Dendritic cell treated with granulocyte-macrophage colony-stimulating factor and Interleukin-4, amounts not matched to agents 40 ng/mL and 50 ng/mL, for 4 days (primary cell): ENCODE results near the gene GNAI1.

Experiments used
- H3K27ac Mint-ChIP-seq: one replicate; pipeline ENCODE4 v1.8.0; 2022; ENCODE audit warnings: mild to moderate bottlenecking, mixed read lengths
- H3K27me3 Mint-ChIP-seq: one replicate; pipeline ENCODE4 v1.8.0; 2022; ENCODE audit warnings: mild to moderate bottlenecking, mixed read lengths
- H3K36me3 Mint-ChIP-seq: one replicate; pipeline ENCODE4 v1.8.0; 2022; ENCODE audit warnings: low read depth, mixed read lengths
- H3K4me1 Mint-ChIP-seq: one replicate; pipeline ENCODE4 v1.8.0; 2022; ENCODE audit warnings: low read depth, mixed read lengths
- H3K4me3 Mint-ChIP-seq: one replicate; pipeline ENCODE4 v1.8.0; 2022; ENCODE audit warnings: mild to moderate bottlenecking, moderate library complexity, mixed read lengths
- H3K9me3 Mint-ChIP-seq: one replicate; pipeline ENCODE4 v1.8.0; 2022; ENCODE audit warnings: mixed read lengths
- intact Hi-C: fragments of 100-400 bp; cut with micrococcal nuclease; formaldehyde crosslinking; loops from one replicate; pipeline ENCODE4 v1.15.0; 2022

The GNAI1 gene

DNA sequence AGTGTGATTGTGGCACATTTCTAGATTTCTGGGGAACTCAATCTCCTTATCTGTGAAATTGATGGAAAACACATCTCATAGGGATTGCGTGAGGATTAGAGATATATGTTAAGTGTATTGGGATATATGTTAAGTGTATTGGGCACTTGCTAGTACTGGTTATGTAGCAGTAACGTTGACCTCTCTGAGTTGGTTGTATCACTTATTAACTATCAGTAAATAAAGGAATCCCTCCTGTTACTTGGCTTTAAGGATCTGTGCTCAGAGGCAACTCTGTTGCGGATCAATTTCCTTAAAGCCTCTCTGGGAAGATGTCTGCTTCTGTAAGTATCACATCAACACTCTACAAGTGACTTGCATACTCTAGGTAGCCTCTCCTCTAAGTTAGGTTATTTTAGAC, 25.2 kb downstream of the GNAI1 start:
- no peaks in the 10 kb centered on the region for H3K36me3 Mint-ChIP-seq
- H3K27me3 Mint-ChIP-seq = no peaks in the 10 kb centered on the region
- H3K27ac Mint-ChIP-seq = no peak overlapping the region
- no peak overlapping the region for H3K4me3 Mint-ChIP-seq
- intact Hi-C loops = no loop called here
- H3K9me3 Mint-ChIP-seq = no peaks in the 10 kb centered on the region
- H3K4me1 Mint-ChIP-seq = no peaks in the 10 kb centered on the region

DNA sequence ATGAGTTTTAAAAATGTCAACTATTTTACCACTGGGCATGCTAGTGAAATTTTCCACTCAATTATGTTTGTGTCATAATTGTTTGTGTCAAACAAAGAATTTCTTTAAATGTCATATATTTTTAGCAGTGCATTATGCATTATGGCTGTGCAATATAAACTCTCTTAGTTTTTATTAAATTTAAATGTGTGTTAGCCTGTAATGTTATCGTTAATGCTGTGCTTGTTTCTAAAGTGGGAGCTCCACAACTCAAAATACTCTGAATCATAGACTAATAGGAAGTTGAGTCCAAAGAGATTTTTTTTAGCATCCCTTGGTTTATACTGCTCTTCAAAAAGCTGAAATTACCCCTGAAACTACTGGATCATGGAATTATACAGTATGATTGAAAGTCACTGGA, 26.8 kb downstream of the GNAI1 start:
- intact Hi-C loops = no loop called here
- no peaks in the 10 kb centered on the region for H3K27me3 Mint-ChIP-seq
- no peaks in the 10 kb centered on the region for H3K36me3 Mint-ChIP-seq
- no peaks in the 10 kb centered on the region for H3K4me1 Mint-ChIP-seq
- H3K27ac Mint-ChIP-seq = no peak overlapping the region
- no peak overlapping the region for H3K4me3 Mint-ChIP-seq
- no peaks in the 10 kb centered on the region for H3K9me3 Mint-ChIP-seq

DNA sequence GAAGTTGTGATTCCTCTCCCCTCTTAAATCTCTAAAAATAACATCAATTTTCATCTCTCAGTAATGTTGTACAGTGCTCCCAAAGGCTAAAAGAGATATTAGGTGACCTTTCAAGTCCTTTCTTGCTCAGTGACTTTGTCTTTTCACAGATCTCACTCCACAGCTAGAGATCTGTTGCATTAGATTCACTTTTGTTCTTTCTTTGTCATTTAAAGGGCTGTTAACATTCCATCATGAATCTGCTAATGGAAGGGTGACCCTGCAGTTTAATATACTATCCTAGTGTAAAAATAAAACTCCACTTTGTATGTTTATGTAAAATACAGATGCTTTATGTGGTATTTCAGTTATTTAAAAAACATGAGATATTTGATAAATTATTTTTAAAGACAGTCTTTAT, 30.5 kb downstream of the GNAI1 start:
- Mint-ChIP-seq H3K4me3 (no peak overlapping the region), H3K27ac (no peak overlapping the region), H3K9me3 (peaks cover 18% of the 10 kb centered on the region), H3K27me3 (no peaks in the 10 kb centered on the region), H3K4me1 (no peaks in the 10 kb centered on the region), H3K36me3 (no peaks in the 10 kb centered on the region)
- intact Hi-C loops = no loop called here

DNA sequence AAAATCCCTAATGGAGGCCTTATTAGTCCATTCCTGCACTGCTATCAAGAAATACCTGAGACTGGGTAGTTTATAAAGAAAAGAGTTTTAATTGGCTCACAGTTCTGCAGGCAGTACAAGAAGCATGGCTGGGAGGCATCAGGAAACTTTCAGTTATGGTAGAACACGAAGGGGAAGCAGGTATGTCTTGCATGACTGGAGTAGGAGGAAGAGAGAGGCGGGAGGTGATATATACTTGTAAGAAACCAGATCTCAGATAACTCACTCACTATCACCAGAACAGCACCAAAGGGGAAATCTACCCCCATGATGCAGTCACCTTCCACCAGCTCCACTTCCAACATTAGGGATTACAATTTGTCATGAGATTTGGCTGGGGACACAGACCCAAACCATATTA, 35.8 kb downstream of the GNAI1 start:
- Mint-ChIP-seq H3K9me3 (peaks cover 48% of the 10 kb centered on the region), H3K4me3 (no peak overlapping the region), H3K36me3 (no peaks in the 10 kb centered on the region), H3K27ac (no peak overlapping the region), H3K27me3 (no peaks in the 10 kb centered on the region), H3K4me1 (no peaks in the 10 kb centered on the region)
- intact Hi-C loops = no loop called here

DNA sequence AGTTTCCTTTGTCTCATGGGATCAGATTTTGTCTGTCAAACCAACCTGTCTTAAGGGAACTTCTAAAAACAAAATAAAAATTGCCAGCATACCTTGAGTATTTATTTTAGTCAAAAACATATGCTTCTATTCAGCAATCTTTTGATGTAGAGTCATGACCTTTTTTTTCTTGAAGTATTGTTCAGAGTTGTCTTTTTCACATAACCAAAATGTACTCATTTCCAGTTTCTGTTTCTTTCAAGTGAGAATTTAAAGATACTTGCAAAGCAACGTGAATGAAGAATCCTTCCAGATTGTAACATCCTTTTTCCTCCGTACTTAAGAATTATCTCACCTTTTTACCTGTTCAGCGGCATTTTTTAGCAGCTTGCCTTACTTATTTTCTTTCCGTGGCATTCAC, 37.8 kb downstream of the GNAI1 start:
- Mint-ChIP-seq H3K4me3 (no peak overlapping the region), H3K4me1 (no peaks in the 10 kb centered on the region), H3K27ac (no peak overlapping the region), H3K36me3 (no peaks in the 10 kb centered on the region), H3K9me3 (peaks cover 48% of the 10 kb centered on the region), H3K27me3 (no peaks in the 10 kb centered on the region)
- intact Hi-C loops = no loop called here

DNA sequence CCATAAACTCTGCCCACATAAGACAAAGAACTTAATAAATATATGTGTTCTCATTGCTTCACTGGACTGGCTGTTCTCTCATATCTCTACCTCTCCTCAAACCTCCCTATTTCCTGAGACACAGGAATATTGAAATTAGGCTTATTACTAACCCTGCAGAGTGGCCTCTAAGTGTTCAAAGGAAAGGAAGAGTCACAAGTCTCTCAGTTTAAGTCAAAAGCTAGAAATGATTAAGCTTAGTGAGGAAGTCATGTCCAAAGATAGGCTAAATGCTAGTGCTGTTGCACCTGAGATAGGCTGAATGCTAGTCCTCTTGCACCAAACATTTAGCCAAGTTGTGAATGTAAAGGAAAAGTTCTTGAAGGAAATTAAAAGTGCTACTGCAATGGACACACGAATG, 41.1 kb downstream of the GNAI1 start:
- Mint-ChIP-seq H3K36me3 (no peaks in the 10 kb centered on the region), H3K4me3 (no peak overlapping the region), H3K9me3 (peaks cover 25% of the 10 kb centered on the region), H3K27ac (no peak overlapping the region), H3K27me3 (no peaks in the 10 kb centered on the region), H3K4me1 (no peaks in the 10 kb centered on the region)
- intact Hi-C loops = no loop called here

DNA sequence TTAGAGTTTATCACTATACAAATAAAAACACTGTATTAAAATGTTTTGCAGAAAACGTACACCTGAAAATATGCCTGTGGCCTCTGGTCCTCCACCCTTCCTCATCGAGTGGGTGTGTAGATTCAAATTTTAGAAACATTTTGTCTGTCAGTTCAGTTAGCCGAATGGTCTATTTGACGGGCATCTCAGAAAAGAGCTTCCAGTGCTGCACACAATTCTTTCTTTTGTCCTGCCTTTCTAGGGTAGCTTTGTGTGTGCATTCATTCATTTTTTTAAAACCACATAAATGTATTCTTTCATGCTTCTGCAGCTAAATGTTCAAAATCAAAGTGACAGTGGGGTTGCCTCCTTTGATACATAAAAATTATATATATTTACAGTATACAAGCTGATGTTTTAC, 46.8 kb downstream of the GNAI1 start:
- no peaks in the 10 kb centered on the region for H3K36me3 Mint-ChIP-seq
- H3K27me3 Mint-ChIP-seq = no peaks in the 10 kb centered on the region
- intact Hi-C loops = no loop called here
- no peak overlapping the region for H3K27ac Mint-ChIP-seq
- H3K9me3 Mint-ChIP-seq = peaks cover 18% of the 10 kb centered on the region
- no peaks in the 10 kb centered on the region for H3K4me1 Mint-ChIP-seq
- no peak overlapping the region for H3K4me3 Mint-ChIP-seq

DNA sequence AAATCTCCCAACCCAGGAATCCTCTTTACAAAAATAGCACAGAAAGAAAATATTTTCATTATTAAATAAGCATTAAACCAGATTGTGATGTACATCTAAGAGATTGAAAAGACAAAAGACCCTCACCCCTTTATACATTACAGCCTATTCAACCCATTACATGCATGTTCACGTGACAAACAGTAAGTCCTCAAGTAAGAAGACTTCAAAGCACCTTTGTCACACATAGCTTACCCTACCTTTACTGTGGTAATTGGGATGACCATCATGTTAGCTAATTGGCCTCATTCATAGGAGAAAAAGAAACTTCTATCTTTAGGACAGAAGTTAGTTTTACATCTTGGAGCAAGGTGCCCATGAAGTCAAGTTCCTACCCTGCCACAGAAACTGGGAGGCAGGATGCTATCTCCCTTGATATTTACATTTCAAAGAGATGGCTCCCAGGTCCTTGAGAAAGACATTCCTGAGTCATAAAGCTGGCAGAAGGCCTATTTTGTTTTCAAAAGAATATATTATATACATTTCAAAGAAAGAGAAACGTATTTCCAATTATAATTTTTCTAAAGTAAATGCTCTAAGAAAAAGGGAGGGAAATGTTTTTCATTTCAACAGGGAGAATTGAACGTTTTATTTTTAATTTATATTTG, 48.1 kb downstream of the GNAI1 start:
- intact Hi-C loops = no loop called here
- Mint-ChIP-seq H3K27ac (no peak overlapping the region), H3K4me1 (no peaks in the 10 kb centered on the region), H3K36me3 (no peaks in the 10 kb centered on the region), H3K27me3 (no peaks in the 10 kb centered on the region), H3K9me3 (peaks cover 18% of the 10 kb centered on the region), H3K4me3 (no peak overlapping the region)

DNA sequence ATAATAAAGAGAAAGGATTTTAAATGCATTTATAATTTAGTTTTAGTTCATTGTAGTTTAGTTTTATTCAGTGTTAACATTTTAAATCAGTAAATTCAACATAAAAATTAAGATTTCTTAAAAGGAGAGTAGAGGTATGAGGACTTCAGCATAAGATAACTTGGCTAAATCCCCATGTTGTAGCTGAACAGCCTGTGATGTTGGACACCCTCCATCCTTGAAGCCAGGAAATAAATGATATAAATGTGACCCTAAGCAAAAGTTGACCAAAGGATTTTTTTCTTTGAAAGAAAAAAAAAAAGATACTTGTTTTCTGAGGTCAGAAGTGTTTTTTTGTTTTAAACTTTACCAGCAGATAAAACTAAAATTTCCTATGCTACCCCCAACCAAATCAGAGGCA, 48.7 kb downstream of the GNAI1 start:
- Mint-ChIP-seq H3K4me1 (no peaks in the 10 kb centered on the region), H3K36me3 (no peaks in the 10 kb centered on the region), H3K4me3 (no peak overlapping the region), H3K27me3 (no peaks in the 10 kb centered on the region), H3K27ac (no peak overlapping the region), H3K9me3 (peaks cover 18% of the 10 kb centered on the region)
- intact Hi-C loops = no loop called here

DNA sequence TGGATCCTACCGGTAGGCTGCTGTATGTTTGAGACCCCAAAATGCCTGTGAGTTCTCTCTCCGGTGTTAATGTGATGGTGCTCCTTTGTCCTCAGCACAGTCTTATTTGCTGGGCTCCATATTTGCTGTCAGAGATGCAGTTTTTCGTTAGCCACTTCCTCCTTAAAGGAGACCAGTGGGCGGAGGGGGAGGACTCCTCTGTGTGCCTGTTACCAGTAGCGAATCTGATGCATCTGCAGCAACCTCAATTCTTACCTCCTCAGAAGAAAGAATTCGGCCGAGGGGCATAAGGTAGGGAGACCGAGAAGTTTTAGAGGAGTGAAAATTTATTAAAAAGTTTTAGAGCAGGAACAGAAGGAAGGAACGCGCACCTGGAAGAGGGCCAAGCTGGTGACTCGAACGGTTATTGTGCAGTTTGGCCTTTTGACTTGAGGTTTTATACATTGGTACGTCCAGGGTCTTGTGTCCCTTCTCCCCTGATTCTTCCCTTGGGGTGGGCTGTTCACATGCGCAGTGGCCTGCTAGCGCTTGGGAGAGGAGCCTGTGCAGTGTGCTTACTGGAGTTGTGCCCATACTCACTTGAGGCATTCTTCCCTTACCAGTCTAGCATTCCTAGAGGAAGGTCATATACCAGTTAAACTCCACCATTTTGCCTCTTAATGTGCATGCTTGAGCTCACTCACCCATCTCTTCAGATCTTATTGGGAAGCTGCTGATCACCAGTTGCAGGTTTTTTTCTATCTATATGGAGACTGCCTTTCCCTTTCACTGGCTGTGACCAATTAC, 49.5 kb downstream of the GNAI1 start:
- Mint-ChIP-seq H3K4me1 (no peaks in the 10 kb centered on the region), H3K4me3 (no peak overlapping the region), H3K36me3 (no peaks in the 10 kb centered on the region), H3K27ac (no peak overlapping the region), H3K27me3 (no peaks in the 10 kb centered on the region), H3K9me3 (peaks cover 18% of the 10 kb centered on the region)
- intact Hi-C loops = no loop called here

DNA sequence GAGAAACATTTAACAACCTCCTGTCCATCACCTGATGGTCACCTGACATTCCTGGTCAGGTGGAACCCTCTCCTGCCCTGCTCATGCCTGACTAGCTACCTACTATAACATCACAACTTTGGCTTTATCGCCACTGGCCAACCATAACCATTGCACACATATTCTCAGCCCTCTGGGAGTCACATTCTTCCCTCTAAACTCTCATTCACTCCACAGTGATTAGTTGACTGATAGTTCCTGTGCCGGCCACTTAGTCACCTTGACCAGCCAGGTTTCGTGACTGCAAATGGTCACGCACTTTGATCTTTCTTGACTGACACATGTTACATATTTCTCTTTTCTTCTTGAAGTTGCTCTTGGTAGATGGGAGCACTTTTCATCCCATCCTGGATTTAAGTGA, 50.1 kb downstream of the GNAI1 start:
- Mint-ChIP-seq H3K4me1 (no peaks in the 10 kb centered on the region), H3K27ac (no peak overlapping the region), H3K36me3 (no peaks in the 10 kb centered on the region), H3K9me3 (peaks cover 18% of the 10 kb centered on the region), H3K4me3 (no peak overlapping the region), H3K27me3 (no peaks in the 10 kb centered on the region)
- intact Hi-C loops = no loop called here

DNA sequence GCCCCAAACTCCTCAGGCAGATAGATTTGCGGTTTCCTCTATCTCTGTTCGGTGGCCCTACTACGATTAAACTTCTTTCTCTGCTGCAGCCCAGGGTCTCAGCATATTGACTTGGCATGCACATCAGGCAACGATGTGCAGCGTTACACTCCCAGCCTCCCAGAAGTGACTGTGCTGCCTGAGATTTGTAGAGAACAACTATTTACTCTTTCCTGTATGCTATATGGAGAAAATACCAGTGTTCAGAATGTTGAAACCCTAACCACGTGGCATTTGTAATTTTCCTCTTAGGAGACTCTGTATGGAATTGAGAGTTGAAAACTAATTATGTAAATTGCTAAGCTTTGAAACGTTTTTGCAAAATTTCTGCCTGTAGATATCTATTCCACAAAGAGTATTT, 50.9 kb downstream of the GNAI1 start:
- H3K4me3 Mint-ChIP-seq = no peak overlapping the region
- H3K9me3 Mint-ChIP-seq = peaks cover 18% of the 10 kb centered on the region
- H3K27ac Mint-ChIP-seq = no peak overlapping the region
- intact Hi-C loops = no loop called here
- H3K27me3 Mint-ChIP-seq = no peaks in the 10 kb centered on the region
- no peaks in the 10 kb centered on the region for H3K36me3 Mint-ChIP-seq
- no peaks in the 10 kb centered on the region for H3K4me1 Mint-ChIP-seq

DNA sequence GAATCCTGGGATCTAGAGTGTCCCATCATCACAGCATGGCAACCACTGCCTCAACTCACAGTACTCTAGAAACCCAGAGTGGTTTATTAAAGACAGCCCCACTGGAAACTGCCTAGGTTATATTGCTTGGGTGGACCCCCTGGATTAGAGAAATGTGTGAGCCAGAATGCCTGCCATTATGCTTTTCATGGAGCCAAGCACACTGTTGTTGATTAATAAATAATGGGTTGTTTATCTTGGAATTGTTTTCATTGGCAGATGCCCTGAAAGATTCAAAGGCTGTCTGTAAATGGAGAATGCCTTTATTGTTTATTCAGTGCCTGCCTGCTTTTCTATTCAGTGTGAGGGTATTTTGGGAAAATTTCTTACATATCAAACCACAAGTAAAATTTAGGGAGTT, 52.1 kb downstream of the GNAI1 start:
- no peaks in the 10 kb centered on the region for H3K36me3 Mint-ChIP-seq
- H3K27me3 Mint-ChIP-seq = no peaks in the 10 kb centered on the region
- no peaks in the 10 kb centered on the region for H3K4me1 Mint-ChIP-seq
- peaks cover 18% of the 10 kb centered on the region for H3K9me3 Mint-ChIP-seq
- no peak overlapping the region for H3K27ac Mint-ChIP-seq
- intact Hi-C loops = no loop called here
- H3K4me3 Mint-ChIP-seq = no peak overlapping the region

DNA sequence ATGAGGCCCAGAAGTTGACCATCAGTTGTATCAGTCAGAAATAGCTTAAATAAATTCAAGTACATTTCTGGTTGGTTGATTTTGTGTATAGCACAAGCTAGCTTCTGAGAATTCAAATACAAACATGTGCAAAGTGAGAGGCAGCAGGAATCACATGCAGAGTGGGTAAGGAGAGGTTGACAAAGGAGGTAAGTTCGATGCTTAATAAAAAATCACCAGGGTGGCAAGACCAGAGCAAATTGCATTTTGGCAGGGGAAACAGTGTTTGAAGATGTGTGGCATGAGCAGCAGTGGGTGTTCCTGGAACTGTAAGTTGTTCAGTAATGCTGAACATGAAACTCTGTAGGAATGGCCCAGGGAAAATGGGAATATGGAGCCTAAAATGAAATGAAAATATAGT, 52.6 kb downstream of the GNAI1 start:
- H3K27me3 Mint-ChIP-seq = no peaks in the 10 kb centered on the region
- no peak overlapping the region for H3K4me3 Mint-ChIP-seq
- H3K27ac Mint-ChIP-seq = no peak overlapping the region
- peaks cover 18% of the 10 kb centered on the region for H3K9me3 Mint-ChIP-seq
- H3K36me3 Mint-ChIP-seq = no peaks in the 10 kb centered on the region
- intact Hi-C loops = no loop called here
- no peaks in the 10 kb centered on the region for H3K4me1 Mint-ChIP-seq

DNA sequence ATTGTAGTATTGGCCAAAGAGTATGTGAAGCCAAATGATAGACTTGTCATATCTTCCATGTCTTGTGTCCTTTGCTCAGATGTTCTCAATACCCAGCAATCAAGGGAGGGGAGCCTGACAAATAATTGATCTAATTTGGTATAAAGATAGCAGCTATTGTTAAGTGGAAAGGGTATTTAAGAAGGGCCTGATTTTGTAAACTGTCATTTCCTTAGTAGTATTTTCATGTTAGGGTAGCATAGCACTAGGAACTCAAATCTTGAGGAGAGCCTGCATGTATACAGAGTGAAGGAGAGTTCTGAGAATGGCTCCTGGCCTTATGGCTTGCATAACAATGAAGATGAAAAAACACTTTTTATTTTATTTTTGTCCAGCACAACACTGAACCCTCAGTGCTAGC, 53.1 kb downstream of the GNAI1 start:
- Mint-ChIP-seq H3K27me3 (no peaks in the 10 kb centered on the region), H3K27ac (no peak overlapping the region), H3K4me1 (no peaks in the 10 kb centered on the region), H3K36me3 (no peaks in the 10 kb centered on the region), H3K9me3 (peaks cover 18% of the 10 kb centered on the region), H3K4me3 (no peak overlapping the region)
- intact Hi-C loops = no loop called here
